ENCODE results near the gene MYZAP. TPM values are rescaled to one million over a fixed set of nuclear protein-coding genes. Genes with fewer than 3 reads are reported as not detected.

MYZAP gene
- total RNA-seq, 3 donors from 2014 or later = 12.1 to 23.0 (median 16.7) TPM

- no peaks in the 10 kb centered on the region for H3K4me1 ChIP-seq
- TF ChIP-seq POLR2AphosphoS5 (IDR thresholded peaks at IDR 0.05) (no peak), CTCF (IDR thresholded peaks at IDR 0.05) (no peak), POLR2A (IDR thresholded peaks at IDR 0.05) (no peak)
- DNase-seq (ENCODE audit: low spot score in 2 of 2) = no peak
- intact Hi-C loops (cut with DNase I; ENCODE audit: low total_unique reads) = no loop called here
- no peaks in the 10 kb centered on the region for H3K9me3 ChIP-seq
- H3K27me3 ChIP-seq = no peaks in the 10 kb centered on the region
- H3K4me3 ChIP-seq = no peak overlapping the region
- no peaks in the 10 kb centered on the region for H3K36me3 ChIP-seq
- no peak overlapping the region for H3K27ac ChIP-seq
Measured at GRCh38 chr15:57575363-57575762, 16.3 kb upstream of the MYZAP start.

GRCh38 chr15:57578288-57578900, 13.3 kb upstream of the MYZAP start:
- H3K27ac ChIP-seq = no peak overlapping the region
- H3K9me3 ChIP-seq = peaks cover 0 to 12% of the 10 kb centered on the region in 2 donors
- no peaks in the 10 kb centered on the region for H3K4me1 ChIP-seq
- DNase-seq (ENCODE audit: low spot score in 2 of 2) = no peak
- no peak overlapping the region for H3K4me3 ChIP-seq
- TF ChIP-seq POLR2A (IDR thresholded peaks at IDR 0.05) (no peak), CTCF (IDR thresholded peaks at IDR 0.05) (no peak), POLR2AphosphoS5 (IDR thresholded peaks at IDR 0.05) (no peak)
- H3K36me3 ChIP-seq = no peaks in the 10 kb centered on the region
- no peaks in the 10 kb centered on the region for H3K27me3 ChIP-seq
- intact Hi-C loops (cut with DNase I; ENCODE audit: low total_unique reads) = no loop called here

GRCh38 chr15:57580428-57580827, 11.3 kb upstream of the MYZAP start:
- H3K4me3 ChIP-seq = no peak overlapping the region
- H3K36me3 ChIP-seq = no peaks in the 10 kb centered on the region
- H3K27me3 ChIP-seq = no peaks in the 10 kb centered on the region
- no peaks in the 10 kb centered on the region for H3K4me1 ChIP-seq
- intact Hi-C loops (cut with DNase I; ENCODE audit: low total_unique reads) = no loop called here
- no peak overlapping the region for H3K27ac ChIP-seq
- DNase-seq (ENCODE audit: low spot score in 2 of 2) = no peak
- TF ChIP-seq POLR2A (IDR thresholded peaks at IDR 0.05) (no peak), CTCF (IDR thresholded peaks at IDR 0.05) (no peak), POLR2AphosphoS5 (IDR thresholded peaks at IDR 0.05) (no peak)
- H3K9me3 ChIP-seq = peaks cover 0 to 13% of the 10 kb centered on the region in 2 donors

- intact Hi-C loops (cut with DNase I; ENCODE audit: low total_unique reads) = no loop called here
- Histone ChIP-seq H3K27ac (no peak overlapping the region), H3K4me3 (no peak overlapping the region), H3K36me3 (no peaks in the 10 kb centered on the region), H3K27me3 (no peaks in the 10 kb centered on the region), H3K4me1 (no peaks in the 10 kb centered on the region), H3K9me3 (peaks cover 0 to 13% of the 10 kb centered on the region in 2 donors)
- no peak for DNase-seq (ENCODE audit: low spot score in 2 of 2)
- no peak for TF ChIP-seq POLR2A (IDR thresholded peaks at IDR 0.05)
- no peak for TF ChIP-seq CTCF (IDR thresholded peaks at IDR 0.05)
- no peak for TF ChIP-seq POLR2AphosphoS5 (IDR thresholded peaks at IDR 0.05)
Measured at GRCh38 chr15:57580866-57581265, 10.8 kb upstream of the MYZAP start.

GRCh38 chr15:57582090-57582489, 9.6 kb upstream of the MYZAP start:
- no peak for TF ChIP-seq CTCF (IDR thresholded peaks at IDR 0.05)
- DNase-seq (ENCODE audit: low spot score in 2 of 2) = no peak

More at GRCh38 chr15:57582090-57582489, 9.6 kb upstream of the MYZAP start:
- Histone ChIP-seq H3K27me3 (no peaks in the 10 kb centered on the region), H3K4me1 (no peaks in the 10 kb centered on the region), H3K36me3 (no peaks in the 10 kb centered on the region), H3K9me3 (peaks cover 0 to 13% of the 10 kb centered on the region in 2 donors), H3K27ac (no peak overlapping the region), H3K4me3 (no peak overlapping the region)
- intact Hi-C loops (cut with DNase I; ENCODE audit: low total_unique reads) = no loop called here
